HG03354 (cell line): Measurements from ENCODE around the gene MDM4.

Experiments used
- ATAC-seq: cut with Tn5 transposase; IDR thresholded peaks from one replicate; pipeline ENCODE4 v1.9.1; 2021; ENCODE audit warnings: mild to moderate bottlenecking; ENCODE audit not compliant: unreplicated experiment, poor library complexity, severe bottlenecking

MDM4 gene

DNA sequence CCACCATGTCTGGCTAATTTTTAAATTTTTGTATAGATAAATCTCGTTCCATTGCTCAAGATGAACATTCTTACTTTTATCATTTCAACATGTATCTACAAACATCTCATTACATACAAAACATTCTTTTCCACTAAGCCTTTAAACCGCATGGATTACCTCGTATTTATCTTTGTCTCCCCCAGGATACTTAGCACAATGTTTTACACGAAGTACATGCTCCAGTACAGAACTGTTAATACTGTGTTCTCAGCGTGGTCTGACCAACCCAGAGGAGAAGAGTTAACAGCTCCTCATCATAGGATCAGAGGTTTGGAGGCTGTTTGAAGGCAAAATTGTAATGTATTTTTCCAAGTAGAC lies 29.0 kb upstream of the MDM4 start:
- no peak for ATAC-seq

DNA sequence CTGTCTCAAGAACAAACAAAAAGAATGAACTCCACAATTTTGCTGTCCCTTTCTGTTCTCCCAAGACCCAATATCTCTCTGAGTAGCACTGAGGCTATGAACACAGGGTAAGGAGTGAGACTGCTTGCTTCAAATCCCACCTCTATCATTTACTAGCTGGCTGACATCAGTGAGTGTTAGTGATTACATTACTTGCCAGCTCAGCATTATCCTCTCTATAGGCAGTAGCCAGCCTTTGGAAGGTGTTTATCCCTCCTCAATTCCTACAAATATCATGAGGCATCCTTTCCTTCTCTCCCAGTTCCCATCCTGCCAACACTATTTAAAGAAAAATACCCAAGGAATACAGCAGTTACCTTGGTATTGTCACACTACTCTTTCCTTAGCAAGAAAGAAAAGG lies 24.6 kb upstream of the MDM4 start:
- ATAC-seq, result no peak

GRCh38 chr1:204493145-204493983 lies 22.8 kb upstream of the MDM4 start:
- ATAC-seq, result no peak

DNA sequence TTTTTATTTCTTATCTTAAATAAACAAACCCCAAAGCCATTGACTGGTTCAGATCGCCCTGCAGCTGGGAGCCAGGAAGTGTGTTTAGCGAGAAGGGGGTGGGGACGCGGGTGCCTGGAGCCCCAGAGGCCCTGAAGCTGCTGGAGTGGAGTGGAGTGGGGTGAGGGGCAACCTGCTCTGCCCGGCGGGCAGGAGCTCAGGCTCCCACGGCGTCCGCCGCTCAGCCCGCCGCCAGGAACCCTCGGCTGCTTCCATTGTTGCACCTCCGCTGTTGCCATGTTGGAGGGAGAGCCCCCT lies 22.3 kb upstream of the MDM4 start:
- ATAC-seq, result peak; percentile 40

GRCh38 chr1:204494281-204495077 lies 21.7 kb upstream of the MDM4 start, which contains the start of gene PIK3C2B:
Gene PIK3C2B (minus strand): TSS chr1:204494805. CDS start chr1:204469802, 25,003 bp downstream.
- ATAC-seq, result peak; percentile 87

GRCh38 chr1:204495078-204495753 lies 21.0 kb upstream of the MDM4 start:
- ATAC-seq, result peak; percentile 23

GRCh38 chr1:204495777-204496176 lies 20.4 kb upstream of the MDM4 start:
- ATAC-seq, result no peak

DNA sequence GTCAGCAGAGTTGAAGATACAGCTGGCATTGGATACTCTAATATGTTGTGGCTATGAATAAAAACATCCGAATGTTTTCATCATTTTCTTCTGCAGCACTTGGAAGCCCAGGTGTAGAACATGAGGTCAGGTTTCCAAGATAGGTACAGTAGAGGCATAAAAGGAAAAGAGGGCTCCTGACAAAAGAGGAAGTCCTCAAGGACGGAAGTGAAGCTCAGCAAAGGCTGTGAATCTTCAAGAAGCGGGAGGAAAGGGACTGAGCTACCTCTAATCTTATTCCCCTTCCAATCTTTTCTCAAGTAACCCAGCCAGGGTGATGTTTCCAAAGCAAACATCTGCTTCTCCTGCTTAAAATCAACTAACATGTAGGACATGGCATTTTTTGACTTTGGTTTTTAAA lies 17.2 kb upstream of the MDM4 start:
- ATAC-seq, result no peak

- no peak for ATAC-seq
Observed at GRCh38 chr1:204499511-204500468, 16.4 kb upstream of the MDM4 start.

- ATAC-seq, result no peak
Observed at GRCh38 chr1:204502241-204502640, 14.0 kb upstream of the MDM4 start.

GRCh38 chr1:204503122-204503912 lies 12.9 kb upstream of the MDM4 start:
- ATAC-seq, result no peak

DNA sequence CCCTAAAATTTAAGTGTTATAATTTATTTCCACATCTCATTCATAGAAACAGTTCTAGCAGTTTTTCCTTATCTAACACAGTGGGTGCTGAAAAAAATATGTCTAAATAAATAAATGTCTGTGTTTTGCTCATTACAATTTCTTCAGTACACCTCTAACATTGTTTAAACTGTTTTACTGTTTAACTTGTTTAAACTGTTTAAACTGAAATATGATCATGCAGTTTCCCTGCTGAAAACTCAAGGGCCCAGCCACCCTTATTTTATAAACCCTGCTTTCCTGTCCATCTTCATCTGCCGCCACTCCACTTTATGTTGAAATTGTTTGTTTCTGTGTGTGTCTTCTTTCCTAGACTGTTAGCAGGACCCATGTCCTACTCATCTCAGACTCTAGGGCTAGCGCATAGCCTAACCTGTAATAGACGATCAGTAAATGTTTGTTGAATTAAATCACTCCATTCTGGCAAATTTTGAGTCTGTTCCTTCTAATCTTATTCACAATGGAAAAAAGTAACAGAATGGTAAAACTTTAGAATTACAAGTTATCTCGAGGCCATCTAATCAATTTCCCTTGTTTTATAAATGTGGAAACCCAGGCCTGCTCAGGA lies 12.2 kb upstream of the MDM4 start:
- ATAC-seq, result no peak

- no peak for ATAC-seq
Observed at GRCh38 chr1:204505674-204506200, 10.5 kb upstream of the MDM4 start.

- ATAC-seq, result peak; percentile 67
Observed at GRCh38 chr1:204506201-204506968, 9.8 kb upstream of the MDM4 start.

DNA sequence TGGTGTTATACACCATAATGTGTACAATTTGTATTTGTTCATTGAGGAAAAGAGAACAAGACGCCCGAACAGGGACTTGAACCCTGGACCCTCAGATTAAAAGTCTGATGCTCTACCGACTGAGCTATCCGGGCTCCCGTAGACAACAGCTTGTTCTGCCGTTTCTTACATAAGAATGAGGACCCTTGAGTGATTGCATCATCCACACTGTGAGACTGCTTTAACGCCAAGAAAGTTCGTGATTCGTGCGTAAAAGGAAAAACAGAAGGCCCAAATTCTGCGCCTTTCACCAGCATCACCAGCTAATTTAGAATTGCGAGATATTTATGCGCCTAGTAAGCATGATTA lies 9.3 kb upstream of the MDM4 start:
- peak; percentile 62 for ATAC-seq

DNA sequence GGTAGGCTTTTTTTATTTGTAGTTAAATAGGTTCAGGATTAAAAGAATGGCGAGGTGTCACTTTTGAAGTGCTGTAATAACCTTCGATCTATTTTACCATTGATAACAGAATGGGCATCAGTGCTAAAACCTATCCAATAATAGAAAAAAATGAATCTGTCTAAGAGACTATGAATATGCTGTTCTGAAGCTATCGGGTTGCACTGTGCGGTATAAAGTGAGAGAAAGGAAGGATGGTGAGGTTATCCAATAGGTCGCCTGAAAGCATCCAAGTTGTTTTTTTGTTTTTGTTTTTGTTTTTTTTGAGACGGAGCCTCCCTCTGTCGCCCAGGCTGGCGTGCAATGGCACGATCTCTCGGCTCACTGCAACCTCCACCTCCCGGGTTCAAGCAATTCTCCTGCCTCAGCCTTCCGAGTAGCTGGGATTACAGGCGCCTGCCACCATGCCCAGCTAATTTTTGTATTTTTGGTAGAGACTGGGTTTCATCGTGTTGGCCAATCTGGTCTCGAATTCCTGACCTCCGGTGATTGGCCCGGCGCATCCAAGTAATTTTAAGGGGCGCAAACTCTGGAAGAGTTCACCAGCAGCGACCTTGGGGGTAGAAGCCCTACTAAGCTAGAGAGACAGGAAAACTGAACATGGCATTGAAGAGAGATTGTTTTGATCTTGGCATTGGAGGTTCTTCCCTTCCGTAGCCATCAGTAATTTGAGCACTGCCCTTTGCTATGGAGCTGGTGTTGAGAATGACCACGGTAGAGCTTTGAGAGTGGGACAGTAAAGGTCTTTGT lies 8.7 kb upstream of the MDM4 start:
- peak; percentile 13 for ATAC-seq

- ATAC-seq, result no peak
Observed at GRCh38 chr1:204509186-204509635, 7.0 kb upstream of the MDM4 start.
